Spleen (tissue), 13 donors: ENCODE results near the gene HSCB. TPM values are rescaled to one million over a fixed set of nuclear protein-coding genes. Genes with fewer than 3 reads are reported as not detected.
A peak's percentile ranks its signal among the peaks of the same experiment; 100 is the strongest.
"Not testable (repeated sequence)": the region's sequence is repeated elsewhere in the genome, so short reads cannot be mapped to it uniquely, and the experiment has no call there.

Experiments
- DNase-seq: peaks from one replicate; pipeline ENCODE4 v3.0.0-alpha.2; 2020
- H3K27ac ChIP-seq, 8 donors: fragments of 200-600 bp; sonication (generic) in 7 of 8; 1 replicate in 4 of 8; 2 replicates in 4 of 8; pipeline versions ENCODE4 v1.5.0 to v1.8.0; 2016 to 2021; ENCODE audit warnings: inconsistent platforms in 4 of 8, mild to moderate bottlenecking in 4 of 8, moderate library complexity in 1 of 8
- H3K27me3 ChIP-seq, 7 donors: fragments of 200-600 bp; sonication (generic) in 6 of 7; replicated peaks in 1 of 7; 1 replicate in 4 of 7; 2 replicates in 3 of 7; pipeline versions ENCODE4 v1.5.0 to v1.8.0; 2016 to 2021; ENCODE audit warnings: inconsistent platforms in 3 of 7, mild to moderate bottlenecking in 1 of 7
- H3K36me3 ChIP-seq, 6 donors: fragments of 200-600 bp; sonication (generic) in 5 of 6; 1 replicate in 4 of 6; 2 replicates in 2 of 6; pipeline versions ENCODE4 v1.5.0 to v1.8.0; 2016 to 2021; ENCODE audit warnings: inconsistent platforms in 2 of 6
- H3K4me1 ChIP-seq, 6 donors: fragments of 200-600 bp; sonication (generic) in 5 of 6; 1 replicate in 3 of 6; 2 replicates in 3 of 6; pipeline versions ENCODE4 v1.5.0 to v1.8.0; 2016 to 2021; ENCODE audit warnings: inconsistent platforms in 3 of 6
- H3K4me3 ChIP-seq, 8 donors: fragments of 200-600 bp; sonication (generic) in 7 of 8; 1 replicate in 4 of 8; 2 replicates in 4 of 8; pipeline versions ENCODE4 v1.5.0 to v1.8.0; 2016 to 2021; ENCODE audit warnings: inconsistent platforms in 4 of 8, mild to moderate bottlenecking in 4 of 8, moderate library complexity in 2 of 8
- H3K9me3 ChIP-seq, 8 donors: fragments of 200-600 bp; sonication (generic) in 7 of 8; 1 replicate in 4 of 8; 2 replicates in 4 of 8; pipeline versions ENCODE4 v1.5.0 to v1.8.0; 2016 to 2021; ENCODE audit warnings: inconsistent platforms in 4 of 8
- CTCF ChIP-seq, 11 experiments: fragments of 200-600 bp in 7 of 11; fragments of 450-650 bp in 4 of 11; sonication (generic) in 4 of 11; IDR thresholded peaks in 8 of 11; conservative IDR thresholded peaks in 3 of 11; 1 replicate in 7 of 11; 2 replicates in 4 of 11; pipeline versions ENCODE4 v1.4.0 to v1.8.0; 2016 to 2021; ENCODE audit warnings: antibody characterized with exemption in 11 of 11, inconsistent platforms in 4 of 11, mild to moderate bottlenecking in 1 of 11
- POLR2A ChIP-seq, 3 donors: fragments of 450-650 bp; IDR thresholded peaks; one replicate each; pipeline ENCODE4 v1.5.1; 2017; ENCODE audit warnings: antibody characterized with exemption in 3 of 3, mild to moderate bottlenecking in 1 of 3
- POLR2AphosphoS5 ChIP-seq, 3 donors: sonication (generic); formaldehyde crosslinking; IDR thresholded peaks; one replicate each; pipeline ENCODE4 v1.5.1; 2017; ENCODE audit warnings: antibody characterized with exemption in 3 of 3
- WGBS, 5 donors: extraction: QIAGEN DNeasy Blood & Tissue Kit in 3 of 5; methylation state at CpG; one replicate each; pipeline versions ENCODE4 v1.1.5 to v1.1.7; 2013 to 2018; 5-methylcytosine and 5-hydroxymethylcytosine counted together
- intact Hi-C: fragments of 100-400 bp; cut with DNase I; formaldehyde crosslinking; loops from one replicate; pipeline ENCODE4 v1.15.0; 2023; ENCODE audit warnings: low total_unique reads
- long read RNA-seq, 2 donors: transcript quantifications; one replicate each; lab custom pipeline, GENCODE V29; 2026
- polyA plus RNA-seq, 3 donors: library from polyadenylated mRNA; stranded (reverse); fragments of 200-250 nt; gene quantifications; one replicate each; pipeline ENCODE4 v1.2.1, GENCODE V29; 2013
- total RNA-seq, 7 donors: library from RNA; depleted of rRNA in 3 of 7; stranded (reverse); fragments of >200 nt in 3 of 7; fragmentation: NEBNext Ultra II Directional in 4 of 7; extraction: Animal tissue kit (Norgen Biotek cat#: 25700) in 4 of 7; gene quantifications; one replicate each; pipeline versions ENCODE4 v1.1.0 to v1.2.1, GENCODE V29; 2016 to 2021
- donor health status: healthy with polysubstance abuse.
- donor health status: DM: no; HTN: no; CAD: no; lungs with moderate emphysema.
- donor health status: DM: no; HTN: no; CAD: no.
- donor health status: Bipolar disorder and iron deficiency.
- donor health status: healthy.
- donor health status: DM: no; HTN: no; CAD: no.
- donor health status: DM: yes; HTN: yes; CAD: no.

HSCB gene
- total RNA-seq, result 10 to 100 TPM; 13.5 to 24.5 (median 17.2) TPM
- 10 to 100 TPM; 24.8 to 26.6 (median 26.2) TPM for polyA plus RNA-seq
- long read RNA-seq, donor 1, partial matches to known transcripts, result 0 of 6 reads
- long read RNA-seq, donor 1, other reads (novel, unspliced or antisense), result 0 of 6 reads
- long read RNA-seq, donor 2, partial matches to known transcripts, result 0 of 4 reads
- long read RNA-seq, donor 2, other reads (novel, unspliced or antisense), result 0 of 4 reads

DNA sequence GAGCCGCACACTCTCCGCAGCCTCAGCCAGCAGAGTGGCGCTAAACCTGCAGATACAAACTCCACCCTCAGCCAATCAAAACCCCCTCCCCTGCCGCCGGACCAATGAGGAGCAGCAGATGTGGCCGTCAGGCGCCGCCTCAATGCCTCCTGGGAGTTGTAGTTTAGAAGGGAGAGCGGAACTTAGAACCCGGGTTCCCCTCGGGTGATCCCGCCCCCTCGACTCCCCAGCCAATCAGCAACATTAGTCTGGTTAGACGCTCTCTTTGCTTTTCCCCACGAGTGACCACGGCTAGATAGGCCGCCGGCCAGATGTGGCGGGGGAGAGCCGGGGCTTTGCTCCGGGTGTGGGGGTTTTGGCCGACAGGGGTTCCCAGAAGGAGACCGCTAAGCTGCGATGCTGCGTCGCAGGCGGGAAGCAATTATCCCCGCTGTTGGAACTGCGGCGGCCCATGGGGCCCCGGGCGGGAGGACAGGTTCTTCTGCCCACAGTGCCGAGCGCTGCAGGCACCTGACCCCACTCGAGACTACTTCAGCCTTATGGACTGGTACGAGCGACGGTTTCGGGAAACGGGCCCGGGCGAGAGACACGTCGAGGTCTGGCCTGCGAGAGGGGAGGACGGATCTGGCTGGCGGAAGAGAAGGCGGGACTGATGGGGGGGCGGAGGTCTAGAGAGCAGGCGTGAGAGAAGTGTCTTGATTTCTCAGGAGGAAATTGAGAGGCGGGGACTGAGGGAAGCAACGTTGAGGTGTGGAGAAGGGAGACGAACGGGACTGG, at the start of gene HSCB, which contains the start of gene CHEK2:
TSS of gene HSCB (plus strand) at position 255 of the 777 bp plus-strand sequence. CDS start at position 312, 57 bp downstream.
TSS of gene CHEK2 (minus strand) at position 36 of the 777 bp plus-strand sequence. CDS start 7,099 bp downstream, outside the sequence.
- H3K9me3 ChIP-seq, result no peaks in the 10 kb centered on the region
- peak within 1 kb of the TSS; percentile 91 to 100 (median 99) for H3K27ac ChIP-seq
- H3K27me3 ChIP-seq, result no peaks in the 10 kb centered on the region
- DNase-seq, result peak; percentile 97
- peak; percentile 88 to 92 (median 90) for TF ChIP-seq POLR2AphosphoS5 (IDR thresholded peaks at IDR 0.05)
- peak; percentile 34 to 54 (median 36) for TF ChIP-seq POLR2A (IDR thresholded peaks at IDR 0.05)
- peak in 4 of 11 experiments; percentile 18 to 39 (median 32) for TF ChIP-seq CTCF (IDR thresholded peaks at IDR 0.05 in 8 of 11, conservative IDR thresholded peaks at IDR 0.05 in 3 of 11)
- peaks cover 3 to 45% (median 32%) of the 10 kb centered on the region in 6 donors for H3K36me3 ChIP-seq
- WGBS, 5 donors, result 0 to 1% (median 0%) methylated on average over 44 to 54 of the region's 54 CpGs
- intact Hi-C loops, result no loop called here
- peak within 1 kb of the TSS; percentile 61 to 97 (median 94) for H3K4me3 ChIP-seq
- peaks cover 6 to 41% (median 22%) of the 10 kb centered on the region in 6 donors for H3K4me1 ChIP-seq

GRCh38 chr22:28693041-28693760, 48.6 kb upstream of the HSCB start:
- intact Hi-C loops, H3K9me3 ChIP-seq, H3K4me1 ChIP-seq, DNase-seq, H3K27me3 ChIP-seq, H3K27ac ChIP-seq, H3K4me3 ChIP-seq: not testable (repeated sequence)
- H3K36me3 ChIP-seq, result peaks cover 0 to 51% (median 3%) of the 10 kb centered on the region in 6 donors
- 93 to 100% (median 95%) methylated on average over 6 of the region's 6 CpGs for WGBS, 5 donors

- intact Hi-C loops, result no loop called here
- no peaks in the 10 kb centered on the region for H3K9me3 ChIP-seq
- H3K27me3 ChIP-seq, result no peaks in the 10 kb centered on the region
- TF ChIP-seq POLR2A (IDR thresholded peaks at IDR 0.05), result no peak
- TF ChIP-seq CTCF (IDR thresholded peaks at IDR 0.05 in 8 of 11, conservative IDR thresholded peaks at IDR 0.05 in 3 of 11), result no peak
- no peak for TF ChIP-seq POLR2AphosphoS5 (IDR thresholded peaks at IDR 0.05)
- peaks cover 0 to 27% (median 8%) of the 10 kb centered on the region in 6 donors for H3K4me1 ChIP-seq
- H3K36me3 ChIP-seq, result peaks cover 0 to 59% (median 0%) of the 10 kb centered on the region in 6 donors
- no peak overlapping the region for H3K4me3 ChIP-seq
- 73 to 94% (median 82%) methylated on average over 2 of the region's 2 CpGs for WGBS, 5 donors
- DNase-seq, result no peak
- H3K27ac ChIP-seq, result no peak overlapping the region
Observed at GRCh38 chr22:28702891-28703290, 38.9 kb upstream of the HSCB start.

GRCh38 chr22:28703436-28703835, 38.4 kb upstream of the HSCB start:
- Histone ChIP-seq H3K9me3 (no peaks in the 10 kb centered on the region), H3K4me3 (no peak overlapping the region), H3K4me1 (peaks cover 0 to 27% (median 8%) of the 10 kb centered on the region in 6 donors), H3K27ac (no peak overlapping the region), H3K27me3 (no peaks in the 10 kb centered on the region), H3K36me3 (peaks cover 0 to 60% (median 0%) of the 10 kb centered on the region in 6 donors)
- no peak for TF ChIP-seq CTCF (IDR thresholded peaks at IDR 0.05 in 8 of 11, conservative IDR thresholded peaks at IDR 0.05 in 3 of 11)
- TF ChIP-seq POLR2A (IDR thresholded peaks at IDR 0.05), result no peak
- TF ChIP-seq POLR2AphosphoS5 (IDR thresholded peaks at IDR 0.05), result no peak
- no peak for DNase-seq
- intact Hi-C loops, result no loop called here
